HepG2 (cell line): ENCODE measurements around the gene MIEF1. TPM values are rescaled to one million over a fixed set of nuclear protein-coding genes. Genes with fewer than 3 reads are reported as not detected.

Experiments used
- ATAC-seq: fragments of 200-7000 bp; cut with Tn5 transposase; 3 replicates; pipeline ENCODE4 v1.9.1; 2020; ENCODE audit warnings: mild to moderate bottlenecking, moderate library complexity
- BruUV-seq: library from RNA; stranded (reverse); fragments of 400-500 nt; replicated peaks from 2 replicates; lab custom pipeline; 2021; lab: Mats Ljungman, UMichigan
- CTCF ChIA-PET: fragments of 300-600 bp; formaldehyde crosslinking; extraction: SDS; loops from one replicate; lab custom pipeline; 2021; ENCODE audit warnings: low total read pairs, inconsistent platforms, low intra/inter-chr PET ratio; lab: Yijun Ruan, JAX
- POLR2A ChIA-PET: fragments of 350-600 bp; sonication (Branson Sonifier 250); formaldehyde crosslinking; loops from one replicate; lab custom pipeline; 2020; ENCODE audit warnings: antibody characterized with exemption, inconsistent platforms; lab: Yijun Ruan, JAX
- DNase-seq: peaks from one replicate; pipeline ENCODE4 v3.0.0-alpha.2; 2015; ENCODE audit warnings: low spot score
- FAIRE-seq: peaks from 3 replicates; lab custom pipeline; 2011; peaks lifted over from hg19 to GRCh38; lab: Jason Lieb, UNC
- H2AFZ ChIP-seq: one replicate; pipeline ENCODE4 v1.6.1; 2011; ENCODE audit warnings: low read length, inconsistent platforms
- H3K27ac ChIP-seq: fragments of 300-600 bp; 3 replicates; pipeline ENCODE4 v1.8.0; 2011; ENCODE audit warnings: mixed run types, mild to moderate bottlenecking, mixed read lengths, low read length, inconsistent platforms; ENCODE audit not compliant: insufficient read depth; ENCODE audit errors: extremely low read length
- H3K27me3 ChIP-seq, 2 experiments: fragments of 200-600 bp in 1 of 2; 2 replicates in 1 of 2; 3 replicates in 1 of 2; pipeline versions ENCODE4 v1.6.0 to v1.8.0; 2011; ENCODE audit warnings: low read length in 2 of 2, mild to moderate bottlenecking in 2 of 2, moderate library complexity in 2 of 2, inconsistent platforms in 1 of 2; ENCODE audit not compliant: insufficient read depth in 2 of 2, control insufficient read depth in 1 of 2
- H3K36me3 ChIP-seq, 2 experiments: fragments of 200-600 bp in 1 of 2; replicated peaks in 1 of 2; 2 replicates in 1 of 2; 3 replicates in 1 of 2; pipeline versions ENCODE4 v1.5.1 to v1.8.0; 2011; ENCODE audit warnings: low read length in 2 of 2, inconsistent platforms in 1 of 2; ENCODE audit not compliant: insufficient read depth in 2 of 2, control insufficient read depth in 1 of 2
- H3K4me1 ChIP-seq: 2 replicates; pipeline ENCODE4 v1.5.1; 2012; ENCODE audit warnings: low read length, inconsistent platforms; ENCODE audit not compliant: insufficient read depth
- H3K4me2 ChIP-seq: 2 replicates; pipeline ENCODE4 v1.6.0; 2011; ENCODE audit warnings: low read depth, low read length, inconsistent platforms
- H3K4me3 ChIP-seq, 3 experiments: fragments of 200-600 bp in 1 of 3; sonication (generic), shearing (Covaris generic) in 1 of 3; replicated peaks in 1 of 3; 2 replicates each; pipeline ENCODE4 v1.5.1; 2011 to 2016; ENCODE audit warnings: low read length in 3 of 3, inconsistent platforms in 2 of 3, low read depth in 2 of 3, mild to moderate bottlenecking in 2 of 3, control low read depth in 1 of 3, mixed read lengths in 1 of 3; ENCODE audit not compliant: insufficient read depth in 1 of 3
- H3K79me2 ChIP-seq: one replicate; pipeline ENCODE4 v1.6.1; 2011; ENCODE audit warnings: low read length, inconsistent platforms; ENCODE audit not compliant: insufficient read depth
- H3K9ac ChIP-seq: 2 replicates; pipeline ENCODE4 v1.6.0; 2011; ENCODE audit warnings: mild to moderate bottlenecking, low read depth, low read length, inconsistent platforms; ENCODE audit not compliant: insufficient read depth
- H3K9me3 ChIP-seq: 2 replicates; pipeline ENCODE4 v1.5.1; 2012; ENCODE audit warnings: mild to moderate bottlenecking, low read length
- H4K20me1 ChIP-seq: 2 replicates; pipeline ENCODE4 v1.6.0; 2011; ENCODE audit warnings: inconsistent platforms, mild to moderate bottlenecking, low read length, moderate library complexity; ENCODE audit not compliant: insufficient read depth
- CTCF ChIP-seq: sonication (generic); formaldehyde crosslinking; IDR thresholded peaks from 2 replicates; pipeline ENCODE4 v1.5.0; 2020; ENCODE audit warnings: mild to moderate bottlenecking, missing genetic modification reagents, moderate library complexity
- GFI1 ChIP-seq: sonication (generic); formaldehyde crosslinking; IDR thresholded peaks from 2 replicates; pipeline ENCODE4 v1.5.0; 2020; ENCODE audit warnings: missing genetic modification reagents, mild to moderate bottlenecking, borderline replicate concordance
- HDAC6 ChIP-seq: fragments of 200-600 bp; sonication (generic); IDR thresholded peaks from 2 replicates; pipeline ENCODE4 v1.7.0; 2017; ENCODE audit warnings: mild to moderate bottlenecking, antibody characterized with exemption, low read length, low read depth
- MZF1 ChIP-seq: sonication (generic); formaldehyde crosslinking; IDR thresholded peaks from 2 replicates; pipeline ENCODE4 v1.8.1; 2023; ENCODE audit warnings: mild to moderate bottlenecking, missing genetic modification reagents, borderline replicate concordance
- PITX1 ChIP-seq: sonication (generic); formaldehyde crosslinking; IDR thresholded peaks from 2 replicates; pipeline ENCODE4 v1.5.1; 2020; ENCODE audit warnings: mild to moderate bottlenecking, missing genetic modification reagents
- THYN1 ChIP-seq: sonication (generic); formaldehyde crosslinking; IDR thresholded peaks from 2 replicates; pipeline ENCODE4 v1.8.1; 2023; ENCODE audit warnings: low read depth, mild to moderate bottlenecking, moderate library complexity, missing genetic modification reagents, borderline replicate concordance
- XRCC5 ChIP-seq: fragments of 200-400 bp; formaldehyde crosslinking; optimal IDR thresholded peaks from 2 replicates; pipeline ENCODE3; 2017; ENCODE audit warnings: mild to moderate bottlenecking, low read length
- ZNF569 ChIP-seq: sonication (generic); formaldehyde crosslinking; IDR thresholded peaks from 2 replicates; pipeline ENCODE4 v1.5.0; 2020; ENCODE audit warnings: mild to moderate bottlenecking, missing genetic modification reagents, moderate library complexity, borderline replicate concordance
- WGBS: methylation state at CpG from one replicate; pipeline ENCODE4 v1.1.6; 2017; ENCODE audit warnings: low lambda C conversion rate; 5-methylcytosine and 5-hydroxymethylcytosine counted together
- in situ Hi-C: cut with HindIII; loops from 2 replicates; pipeline ENCODE4 v1.10.0; 2017; ENCODE audit warnings: low pct_unique_long_range_greater_than_20kb; ENCODE audit not compliant: extremely low pct_ligation_motif_present
- intact Hi-C: fragments of 100-400 bp; cut with micrococcal nuclease; formaldehyde crosslinking; loops from one replicate; pipeline ENCODE4 v1.10.0; 2022; ENCODE audit not compliant: unreplicated experiment
- polyA plus RNA-seq, 8 experiments: library from polyadenylated mRNA; depleted of rRNA in 3 of 8; stranded (reverse) in 7 of 8; unstranded in 1 of 8; fragments of >200 nt; fragmentation: Illumina TruSeq in 4 of 8; extraction: Trizol in 4 of 8; gene quantifications; 2 replicates each; pipeline versions ENCODE4 v1.2.1 to v1.2.3, GENCODE V29; 2011 to 2016; ENCODE audit warnings: low read depth in 4 of 8, missing spikeins in 1 of 8, mixed read lengths in 1 of 8; ENCODE audit not compliant: insufficient read depth in 1 of 8
- total RNA-seq, 5 experiments: library from RNA; depleted of rRNA; stranded (reverse); fragments of >200 nt; fragmentation: Illumina TruSeq; extraction: Trizol; gene quantifications; 2 replicates each; pipeline ENCODE4 v1.2.3, GENCODE V29; 2016; ENCODE audit warnings: low read depth in 1 of 5
- TF ChIP-seq, protein P1 (sequence below): sonication (generic); formaldehyde crosslinking; IDR thresholded peaks from 2 replicates; pipeline ENCODE4 v1.5.0; 2020; ENCODE audit warnings: missing genetic modification reagents
- TF ChIP-seq, protein P2 (sequence below): IDR thresholded peaks from 2 replicates; pipeline ENCODE4 v1.6.1; 2012; ENCODE audit warnings: low read length, improper control_type of control experiment
- TF ChIP-seq, protein P3 (sequence below): sonication (generic); formaldehyde crosslinking; IDR thresholded peaks from 2 replicates; pipeline ENCODE4 v1.4.0; 2020; ENCODE audit warnings: missing genetic modification reagents, borderline replicate concordance

The MIEF1 gene
- total and polyA plus RNA-seq, 2 of the 13 experiments (the other 11 are each of a cell fraction or from before 2014, with no cell fraction given), result 21.7 to 34.8 TPM

DNA sequence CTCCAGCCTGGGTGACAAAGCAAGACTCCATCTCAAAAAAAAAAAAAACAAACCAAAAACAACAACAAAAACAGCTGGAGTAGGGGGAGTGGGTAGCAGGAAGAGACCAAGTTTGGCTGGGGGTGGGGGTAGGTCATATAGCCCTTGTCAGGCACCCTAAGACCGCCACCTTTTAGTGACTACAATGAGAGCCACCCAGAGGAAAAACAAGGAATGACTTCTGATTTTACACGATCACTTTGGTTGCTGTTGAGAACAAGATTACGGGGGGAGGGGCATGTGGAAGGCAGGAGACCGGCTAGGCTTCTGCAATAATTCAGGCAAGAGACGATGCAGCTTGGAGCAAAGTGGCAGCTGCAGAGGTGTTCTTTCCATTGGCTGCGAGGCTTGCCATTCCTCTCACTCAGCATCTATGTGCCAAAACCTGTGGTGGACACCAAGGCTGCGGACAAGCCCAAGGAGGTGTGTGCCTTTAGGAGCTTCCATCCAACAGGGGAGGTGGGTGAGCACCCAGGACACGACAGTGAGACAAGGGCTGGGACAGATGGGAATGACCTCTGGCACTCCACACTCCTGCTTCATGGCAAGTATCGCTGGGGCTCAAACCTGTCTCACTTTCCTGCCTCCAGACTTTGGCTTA, 28.7 kb downstream of the MIEF1 start:
- Histone ChIP-seq H3K27ac (no peak overlapping the region), H3K9ac (0 out of 2 replicates have a peak overlapping the region, but pooled peaks have one; percentile 93), H4K20me1 (peaks cover 29% of the 10 kb centered on the region), H3K27me3 (peaks cover 0 to 4% of the 10 kb centered on the region in 2 experiments; a peak in 3 of 5 replicates), H2AFZ (no peak overlapping the region), H3K4me3 (peak overlapping the region in 2 of 3 experiments; percentile 17 to 80; a peak in 1 of 6 replicates), H3K79me2 (peaks cover 21% of the 10 kb centered on the region), H3K9me3 (no peaks in the 10 kb centered on the region), H3K4me2 (peak overlapping the region; percentile 89), H3K4me1 (peaks cover 78% of the 10 kb centered on the region), H3K36me3 (peaks cover 2 to 15% of the 10 kb centered on the region in 2 experiments; a peak in 4 of 5 replicates)
- FAIRE-seq, result peak; percentile 26
- no peak for ATAC-seq
- in situ Hi-C loops, result no loop called here
- BruUV-seq, result no TSS peak
- intact Hi-C loops, result no loop called here
- 80% methylated on average over 6 of the region's 9 CpGs for WGBS
- POLR2A ChIA-PET, result interaction anchor here (4.8 to 11.2 kb wide), 2 partner anchors 10 to 31 kb away, joined by 75 to 167 read pairs; partner anchors contain the start of genes ATF4 and MIEF1
- CTCF ChIA-PET, result interaction anchor here (3.3 kb wide), 1 partner anchor 37 kb away, joined by 18 read pairs; no protein-coding TSS in a partner anchor
- DNase-seq, result peak; percentile 57
- TF ChIP-seq ZNF569 (CRISPR knock-in tag) (no peak), HDAC6 (no peak), PITX1 (no peak), GFI1 (CRISPR knock-in tag) (no peak), THYN1 (no peak), CTCF (CRISPR knock-in tag) (peak; percentile 21; the same call in 1 of the 2 replicates), XRCC5 (peak; percentile 20), MZF1 (CRISPR knock-in tag) (no peak)
- TF ChIP-seq, protein P1, sequence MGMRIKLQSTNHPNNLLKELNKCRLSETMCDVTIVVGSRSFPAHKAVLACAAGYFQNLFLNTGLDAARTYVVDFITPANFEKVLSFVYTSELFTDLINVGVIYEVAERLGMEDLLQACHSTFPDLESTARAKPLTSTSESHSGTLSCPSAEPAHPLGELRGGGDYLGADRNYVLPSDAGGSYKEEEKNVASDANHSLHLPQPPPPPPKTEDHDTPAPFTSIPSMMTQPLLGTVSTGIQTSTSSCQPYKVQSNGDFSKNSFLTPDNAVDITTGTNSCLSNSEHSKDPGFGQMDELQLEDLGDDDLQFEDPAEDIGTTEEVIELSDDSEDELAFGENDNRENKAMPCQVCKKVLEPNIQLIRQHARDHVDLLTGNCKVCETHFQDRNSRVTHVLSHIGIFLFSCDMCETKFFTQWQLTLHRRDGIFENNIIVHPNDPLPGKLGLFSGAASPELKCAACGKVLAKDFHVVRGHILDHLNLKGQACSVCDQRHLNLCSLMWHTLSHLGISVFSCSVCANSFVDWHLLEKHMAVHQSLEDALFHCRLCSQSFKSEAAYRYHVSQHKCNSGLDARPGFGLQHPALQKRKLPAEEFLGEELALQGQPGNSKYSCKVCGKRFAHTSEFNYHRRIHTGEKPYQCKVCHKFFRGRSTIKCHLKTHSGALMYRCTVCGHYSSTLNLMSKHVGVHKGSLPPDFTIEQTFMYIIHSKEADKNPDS (CRISPR knock-in tag), result no peak
- TF ChIP-seq, protein P2, sequence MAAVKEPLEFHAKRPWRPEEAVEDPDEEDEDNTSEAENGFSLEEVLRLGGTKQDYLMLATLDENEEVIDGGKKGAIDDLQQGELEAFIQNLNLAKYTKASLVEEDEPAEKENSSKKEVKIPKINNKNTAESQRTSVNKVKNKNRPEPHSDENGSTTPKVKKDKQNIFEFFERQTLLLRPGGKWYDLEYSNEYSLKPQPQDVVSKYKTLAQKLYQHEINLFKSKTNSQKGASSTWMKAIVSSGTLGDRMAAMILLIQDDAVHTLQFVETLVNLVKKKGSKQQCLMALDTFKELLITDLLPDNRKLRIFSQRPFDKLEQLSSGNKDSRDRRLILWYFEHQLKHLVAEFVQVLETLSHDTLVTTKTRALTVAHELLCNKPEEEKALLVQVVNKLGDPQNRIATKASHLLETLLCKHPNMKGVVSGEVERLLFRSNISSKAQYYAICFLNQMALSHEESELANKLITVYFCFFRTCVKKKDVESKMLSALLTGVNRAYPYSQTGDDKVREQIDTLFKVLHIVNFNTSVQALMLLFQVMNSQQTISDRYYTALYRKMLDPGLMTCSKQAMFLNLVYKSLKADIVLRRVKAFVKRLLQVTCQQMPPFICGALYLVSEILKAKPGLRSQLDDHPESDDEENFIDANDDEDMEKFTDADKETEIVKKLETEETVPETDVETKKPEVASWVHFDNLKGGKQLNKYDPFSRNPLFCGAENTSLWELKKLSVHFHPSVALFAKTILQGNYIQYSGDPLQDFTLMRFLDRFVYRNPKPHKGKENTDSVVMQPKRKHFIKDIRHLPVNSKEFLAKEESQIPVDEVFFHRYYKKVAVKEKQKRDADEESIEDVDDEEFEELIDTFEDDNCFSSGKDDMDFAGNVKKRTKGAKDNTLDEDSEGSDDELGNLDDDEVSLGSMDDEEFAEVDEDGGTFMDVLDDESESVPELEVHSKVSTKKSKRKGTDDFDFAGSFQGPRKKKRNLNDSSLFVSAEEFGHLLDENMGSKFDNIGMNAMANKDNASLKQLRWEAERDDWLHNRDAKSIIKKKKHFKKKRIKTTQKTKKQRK, result no peak
- TF ChIP-seq, protein P3, sequence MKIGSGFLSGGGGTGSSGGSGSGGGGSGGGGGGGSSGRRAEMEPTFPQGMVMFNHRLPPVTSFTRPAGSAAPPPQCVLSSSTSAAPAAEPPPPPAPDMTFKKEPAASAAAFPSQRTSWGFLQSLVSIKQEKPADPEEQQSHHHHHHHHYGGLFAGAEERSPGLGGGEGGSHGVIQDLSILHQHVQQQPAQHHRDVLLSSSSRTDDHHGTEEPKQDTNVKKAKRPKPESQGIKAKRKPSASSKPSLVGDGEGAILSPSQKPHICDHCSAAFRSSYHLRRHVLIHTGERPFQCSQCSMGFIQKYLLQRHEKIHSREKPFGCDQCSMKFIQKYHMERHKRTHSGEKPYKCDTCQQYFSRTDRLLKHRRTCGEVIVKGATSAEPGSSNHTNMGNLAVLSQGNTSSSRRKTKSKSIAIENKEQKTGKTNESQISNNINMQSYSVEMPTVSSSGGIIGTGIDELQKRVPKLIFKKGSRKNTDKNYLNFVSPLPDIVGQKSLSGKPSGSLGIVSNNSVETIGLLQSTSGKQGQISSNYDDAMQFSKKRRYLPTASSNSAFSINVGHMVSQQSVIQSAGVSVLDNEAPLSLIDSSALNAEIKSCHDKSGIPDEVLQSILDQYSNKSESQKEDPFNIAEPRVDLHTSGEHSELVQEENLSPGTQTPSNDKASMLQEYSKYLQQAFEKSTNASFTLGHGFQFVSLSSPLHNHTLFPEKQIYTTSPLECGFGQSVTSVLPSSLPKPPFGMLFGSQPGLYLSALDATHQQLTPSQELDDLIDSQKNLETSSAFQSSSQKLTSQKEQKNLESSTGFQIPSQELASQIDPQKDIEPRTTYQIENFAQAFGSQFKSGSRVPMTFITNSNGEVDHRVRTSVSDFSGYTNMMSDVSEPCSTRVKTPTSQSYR (CRISPR knock-in tag), result peak; percentile 52; the same call in 1 of the 2 replicates
